ENCODE measurements around the gene PTPRD.
A peak's percentile ranks its signal among the peaks of the same experiment; 100 is the strongest.

The PTPRD gene

DNA sequence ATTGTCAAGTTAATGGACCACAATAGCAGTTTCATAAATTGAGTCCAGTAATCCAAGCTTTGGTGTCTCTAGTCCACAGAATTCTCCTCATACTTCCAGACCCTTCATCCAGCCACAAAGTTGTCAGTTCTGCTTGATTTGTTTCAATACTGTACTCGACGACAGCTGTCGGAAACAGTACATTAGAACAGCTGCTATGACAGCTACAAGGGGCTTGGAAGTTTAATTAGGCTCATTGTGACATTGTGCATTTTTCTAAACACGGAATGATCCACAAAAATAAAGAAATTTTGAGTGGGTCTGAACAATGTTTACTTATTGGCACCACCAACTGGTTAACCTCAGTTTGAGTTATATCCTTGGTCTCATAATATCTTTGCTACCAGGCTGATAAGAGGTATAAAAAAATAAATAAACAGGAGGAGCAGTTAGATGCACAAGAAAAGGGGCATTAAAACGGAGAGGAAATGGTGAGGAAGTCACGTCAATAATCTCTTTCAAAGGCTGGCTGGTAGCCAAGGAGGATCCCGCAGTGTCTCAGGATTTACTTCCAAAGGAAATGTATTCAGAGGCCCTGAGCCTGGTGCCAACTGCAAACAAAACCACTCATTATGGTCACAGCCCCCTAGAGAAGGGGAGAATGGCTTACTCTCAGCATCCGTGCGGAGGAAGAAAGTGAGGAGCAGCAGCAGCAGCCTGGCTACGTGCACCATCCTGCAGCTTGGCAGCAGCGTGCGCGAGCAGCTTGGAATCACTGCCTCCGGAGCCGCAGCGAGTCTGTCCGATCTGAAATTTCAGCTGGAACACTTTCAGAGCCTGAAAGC, 1879.5 kb downstream of the PTPRD start:
- peak; percentile 46 for DNase-seq

DNA sequence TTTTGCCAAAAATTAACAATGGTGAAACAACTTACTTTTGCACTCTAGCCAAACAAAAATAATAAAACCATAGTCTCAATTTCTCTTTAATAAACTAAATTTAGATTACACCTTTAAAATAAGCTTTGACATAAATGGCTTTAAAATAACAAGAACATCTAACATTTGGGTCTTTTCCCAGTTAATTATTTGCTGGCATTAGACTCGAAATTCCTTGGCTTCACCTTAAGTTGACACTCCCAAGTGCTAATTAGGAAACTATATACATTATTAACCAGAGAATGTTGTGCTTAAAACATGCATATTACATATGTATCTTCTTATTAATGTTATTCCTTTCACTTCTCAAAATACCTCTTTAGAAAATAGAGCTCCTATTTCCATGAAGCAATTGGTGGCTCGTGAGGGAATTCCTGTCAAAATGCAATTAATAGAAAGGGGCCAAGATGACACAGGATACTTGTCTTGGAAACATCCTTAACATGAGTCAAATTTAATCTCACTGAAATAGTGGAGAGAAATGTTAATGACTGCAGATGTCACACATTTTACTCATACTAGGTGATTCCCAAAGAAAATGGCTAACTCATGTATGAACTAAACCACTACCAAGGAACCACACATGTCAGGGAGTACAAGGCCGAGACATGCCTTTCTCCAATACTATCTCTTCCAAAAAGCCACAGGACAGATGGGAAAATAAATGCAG, 1880.3 kb downstream of the PTPRD start:
- DNase-seq, result no peak

GRCh38 chr9:8730618-8731017, 1882.2 kb downstream of the PTPRD start:
- no peak for DNase-seq

DNA sequence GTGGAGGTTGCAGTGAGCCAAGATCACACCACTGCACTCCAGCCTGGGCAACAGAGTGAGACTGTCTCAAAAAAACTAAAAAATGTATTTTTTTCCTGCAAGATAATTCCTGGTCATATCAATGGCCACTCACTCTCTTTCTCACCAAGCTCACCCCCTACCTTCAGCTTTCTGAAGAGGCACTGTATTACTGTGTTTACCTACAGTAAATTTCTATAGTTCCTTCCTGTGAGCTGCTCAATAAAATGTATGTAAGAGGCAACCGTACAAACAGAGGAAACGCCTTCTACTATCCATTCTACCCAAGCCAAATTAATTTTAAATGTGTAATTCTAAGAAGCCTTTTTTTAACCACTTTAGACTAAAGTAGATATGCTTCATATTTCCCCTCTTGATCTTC, 1883.9 kb downstream of the PTPRD start:
- no peak for DNase-seq

DNA sequence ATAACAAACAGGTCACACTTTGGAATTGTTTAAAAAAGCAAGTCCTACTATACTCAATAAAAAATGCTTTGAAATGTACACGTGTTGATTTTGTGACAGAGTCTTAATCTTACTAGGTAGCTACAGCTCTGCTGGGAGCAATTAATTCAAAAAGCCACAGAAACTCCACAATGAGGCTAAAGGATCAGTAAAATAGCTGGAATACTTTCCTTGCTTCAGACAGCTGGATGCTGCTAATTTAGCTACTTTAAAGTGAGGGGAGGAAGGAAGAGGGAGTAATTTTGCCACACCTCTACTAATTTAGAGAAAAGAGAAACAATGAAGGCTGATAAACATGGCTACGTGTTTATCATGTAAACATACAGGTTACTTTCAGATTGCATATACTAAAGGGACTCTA, 1885.6 kb downstream of the PTPRD start:
- no peak for DNase-seq

GRCh38 chr9:8726692-8727091, 1886.1 kb downstream of the PTPRD start:
- no peak for DNase-seq

DNA sequence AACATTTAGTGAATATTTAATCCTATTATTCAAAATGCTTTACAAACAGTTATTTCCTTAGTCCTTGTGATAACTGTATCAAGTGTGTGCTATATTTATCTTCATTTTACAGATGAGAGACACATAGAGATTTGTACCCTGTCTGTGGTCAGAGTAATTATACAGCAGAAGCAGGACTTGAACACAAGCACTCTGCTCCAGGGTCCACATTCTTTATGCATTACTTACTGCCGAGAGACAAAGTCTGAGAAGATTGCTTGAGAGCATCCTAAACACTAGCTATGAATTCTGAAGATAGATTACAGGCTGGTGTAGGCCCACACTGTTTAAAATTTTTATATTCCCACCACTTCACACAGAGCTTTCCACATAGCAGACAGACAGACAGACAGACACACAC, 1887.2 kb downstream of the PTPRD start:
- no peak for DNase-seq

DNA sequence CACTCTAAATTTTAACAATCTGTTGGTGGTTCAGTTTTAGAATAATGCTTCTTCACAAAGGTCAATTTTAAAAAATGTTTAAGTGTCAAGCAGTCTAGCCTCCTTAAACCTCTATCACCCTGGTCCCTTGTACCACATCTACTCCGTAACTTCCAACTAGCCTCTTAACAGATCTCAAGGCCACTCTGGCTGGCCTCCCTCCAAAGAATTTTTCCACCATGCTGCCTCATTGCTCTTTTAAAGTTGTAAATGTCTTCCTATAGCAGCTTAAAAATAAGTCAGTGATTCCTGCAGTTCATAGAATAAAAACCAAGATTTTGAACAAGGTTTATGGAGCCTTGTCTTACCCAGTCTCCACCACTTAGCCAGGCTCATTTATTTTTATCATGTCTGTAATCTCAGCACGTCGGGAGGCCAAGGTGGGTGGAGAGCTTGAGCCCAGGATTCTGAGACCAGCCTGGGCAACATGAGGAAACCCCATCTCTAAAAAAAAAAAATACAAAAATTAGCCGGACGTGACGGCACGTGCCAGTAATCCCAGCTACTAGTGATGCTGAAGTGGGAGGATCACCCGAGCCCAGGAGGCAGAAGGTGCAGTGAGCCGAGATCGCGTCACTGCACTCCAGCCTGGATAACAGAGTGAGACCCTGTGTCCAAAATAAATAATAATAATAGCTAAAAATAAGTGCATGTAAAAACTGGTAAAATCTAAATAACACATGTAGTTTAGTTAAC, 1888.4 kb downstream of the PTPRD start:
- no peak for DNase-seq

DNA sequence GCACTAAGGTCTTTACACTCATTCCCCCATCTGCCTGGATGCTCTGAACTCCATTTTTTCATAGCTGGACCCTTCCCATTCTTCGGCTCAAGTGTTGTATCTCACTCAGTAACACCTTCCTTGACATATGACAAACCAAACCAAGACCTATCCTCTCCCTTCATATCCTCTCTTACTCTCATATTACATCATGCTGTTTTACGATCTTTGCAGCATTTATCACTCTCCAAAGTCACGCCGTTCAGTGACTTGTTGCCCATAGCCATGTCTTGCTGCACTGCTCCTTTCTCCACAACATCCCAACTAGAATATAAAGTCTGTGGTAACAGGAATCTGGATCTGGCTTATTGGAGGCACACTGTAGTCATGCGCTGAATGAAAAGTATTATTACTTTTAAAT, 1889.6 kb downstream of the PTPRD start:
- no peak for DNase-seq

DNA sequence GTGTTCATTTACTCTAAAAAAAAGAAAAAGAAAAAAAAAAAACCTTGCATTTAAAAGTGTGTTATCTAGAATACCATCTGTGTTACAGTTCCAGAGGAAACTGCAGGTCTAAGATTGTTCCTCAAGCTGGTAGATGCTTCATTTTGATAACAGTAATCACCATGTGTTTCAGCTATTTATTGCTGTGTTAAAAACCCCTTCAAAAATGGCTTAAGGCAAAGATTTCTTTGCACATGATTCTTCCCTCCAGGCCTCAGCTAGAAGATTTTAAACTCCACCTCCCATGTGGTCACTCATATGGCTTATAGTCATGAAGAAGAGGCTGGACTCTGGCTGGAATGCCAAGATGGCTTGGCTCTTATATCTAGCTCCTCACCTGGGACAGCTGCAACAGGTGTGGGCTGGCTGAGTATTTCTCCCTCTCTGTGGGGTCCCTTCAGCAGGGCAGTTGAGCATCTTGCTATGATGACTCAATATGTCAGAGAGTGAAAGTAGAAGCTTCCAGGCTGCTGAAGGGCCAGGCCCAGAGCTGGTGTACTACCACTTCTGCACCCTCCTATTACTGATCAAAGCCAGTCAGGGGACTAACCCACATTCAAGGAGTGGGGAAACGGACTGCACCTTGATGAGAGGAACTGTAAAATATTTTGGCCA, 1892.8 kb downstream of the PTPRD start:
- no peak for DNase-seq

DNA sequence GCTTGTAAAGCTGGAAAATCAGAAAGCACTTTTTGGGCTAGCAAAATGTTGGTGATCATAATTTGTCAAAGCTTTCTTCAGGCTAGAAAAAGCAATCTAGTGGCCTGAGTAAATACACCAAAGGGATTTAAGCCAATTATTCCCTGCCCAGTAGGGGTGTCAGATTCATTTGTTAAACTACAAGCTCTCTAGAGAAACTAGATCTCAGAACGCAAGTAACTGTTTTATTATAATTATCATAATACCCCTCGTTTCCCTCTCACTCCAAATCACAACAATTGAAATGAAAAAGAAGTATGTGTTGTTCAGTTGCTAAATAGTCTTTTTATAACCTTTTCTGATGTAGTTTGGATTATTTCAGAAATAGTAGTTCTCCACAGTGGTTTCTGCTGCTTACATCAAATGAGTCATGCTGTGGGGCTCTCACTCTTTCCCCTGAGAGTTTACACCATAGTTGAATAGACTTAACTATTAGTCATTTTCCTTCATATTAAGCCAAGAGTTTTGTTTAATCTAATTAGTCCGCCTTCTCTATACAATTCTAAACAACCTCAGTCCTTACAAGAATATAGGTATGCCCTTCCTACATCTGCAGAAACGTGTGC, 1894.6 kb downstream of the PTPRD start:
- no peak for DNase-seq

DNA sequence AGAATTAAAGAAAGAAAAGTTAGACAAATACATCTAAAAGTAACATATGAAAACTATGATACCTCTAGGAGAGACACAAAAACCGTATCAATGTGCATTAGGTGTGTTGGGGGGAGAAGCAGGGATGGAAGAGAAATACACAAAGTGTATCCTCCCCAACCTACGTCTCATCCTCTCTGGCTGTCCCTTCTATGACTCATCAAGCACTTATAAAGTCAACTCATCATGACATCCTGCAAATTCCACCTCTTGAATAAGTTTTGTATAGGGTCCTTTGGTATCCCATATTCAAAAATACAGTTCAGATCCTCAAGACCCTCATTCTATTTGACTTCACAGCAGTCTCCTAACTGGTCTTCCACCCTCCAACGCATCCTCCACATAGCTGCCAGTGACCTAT, 1895.7 kb downstream of the PTPRD start:
- no peak for DNase-seq

DNA sequence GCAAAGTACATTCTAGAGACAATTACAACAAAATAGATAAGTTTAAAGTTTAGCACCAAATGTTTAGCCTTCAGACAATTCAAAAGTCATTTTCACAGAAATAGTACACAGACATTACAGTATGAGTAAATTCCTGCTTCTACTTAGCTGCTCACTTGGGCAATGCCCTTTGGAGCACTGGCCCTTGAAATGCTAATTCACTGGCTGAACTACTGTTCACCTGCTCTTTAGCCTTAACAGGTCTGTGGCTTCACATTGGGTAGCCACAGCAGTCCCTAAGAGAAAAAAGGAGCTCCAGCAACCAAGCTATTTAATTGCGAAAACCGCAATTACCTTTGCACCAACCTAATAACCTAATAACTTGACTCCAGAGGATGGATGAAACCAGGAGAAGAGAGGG, 1897.0 kb downstream of the PTPRD start:
- no peak for DNase-seq

GRCh38 chr9:8713811-8714165, 1899.0 kb downstream of the PTPRD start:
- no peak for DNase-seq

DNA sequence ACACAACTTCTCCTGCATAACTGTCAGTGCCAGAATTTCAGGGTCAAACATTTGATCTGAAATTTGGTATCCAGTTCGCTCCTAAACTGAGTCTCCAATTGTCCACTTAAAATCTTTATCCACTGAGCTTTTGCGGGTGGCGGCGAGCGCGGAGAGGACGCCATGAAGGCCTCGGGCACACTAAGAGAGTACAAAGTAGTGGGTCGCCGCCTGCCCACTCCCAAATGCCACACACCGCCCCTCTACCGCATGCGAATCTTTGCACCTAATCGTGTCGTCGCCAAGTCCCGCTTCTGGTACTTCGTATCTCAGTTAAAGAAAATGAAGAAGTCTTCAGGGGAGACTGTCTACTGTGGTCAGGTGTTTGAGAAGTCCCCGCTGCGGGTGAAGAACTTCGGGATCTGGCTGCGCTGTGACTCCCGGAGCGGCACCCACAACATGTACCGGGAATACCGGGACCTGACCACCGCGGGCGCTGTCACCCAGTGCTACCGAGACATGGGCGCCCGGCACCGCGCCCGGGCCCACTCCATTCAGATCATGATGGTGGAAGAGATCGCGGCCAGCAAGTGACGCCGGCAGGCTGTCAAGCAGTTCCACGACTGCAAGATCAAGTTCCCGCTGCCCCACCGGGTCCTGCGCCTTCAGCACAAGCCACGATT, 1899.5 kb downstream of the PTPRD start:
- DNase-seq, result no peak

DNA sequence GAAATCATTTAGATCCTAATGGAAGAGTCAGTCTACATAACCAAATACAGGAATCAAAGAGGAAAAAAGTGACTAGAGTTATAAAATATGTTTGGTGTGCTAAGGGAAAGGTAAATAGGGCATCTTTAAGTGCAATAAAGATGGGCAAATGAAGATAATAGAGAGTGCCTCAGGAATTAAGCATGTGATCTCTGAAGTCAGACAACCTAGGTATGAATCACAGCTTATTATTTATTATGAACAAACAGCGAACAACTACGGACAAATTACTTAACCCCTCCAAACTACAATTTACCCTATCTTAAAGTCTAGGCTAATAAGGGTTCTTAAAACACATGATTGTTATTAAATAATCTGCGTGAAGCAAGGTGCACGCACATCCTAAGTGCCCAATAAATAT, 1903.1 kb downstream of the PTPRD start:
- DNase-seq, result no peak

DNA sequence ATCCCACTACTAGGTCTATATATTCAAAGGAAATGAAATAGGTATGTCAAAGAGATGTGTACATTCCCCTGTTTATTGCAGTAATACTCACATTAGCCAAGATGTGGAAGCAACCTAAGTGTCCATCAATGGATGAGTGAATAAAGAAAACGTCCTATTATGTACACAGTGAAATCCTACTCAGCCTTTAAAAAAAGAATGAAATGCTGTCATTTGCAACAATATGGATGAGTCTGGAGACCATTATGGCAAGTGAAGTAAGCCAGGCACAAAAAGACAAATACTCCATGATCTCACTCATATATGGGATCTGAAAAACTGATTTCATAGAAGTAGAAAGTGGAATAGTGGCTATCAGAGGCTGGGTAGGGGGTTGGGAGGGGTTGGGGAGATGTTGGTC, 1904.1 kb downstream of the PTPRD start:
- no peak for DNase-seq

GRCh38 chr9:8706998-8707397, 1905.8 kb downstream of the PTPRD start:
- no peak for DNase-seq

- no peak for DNase-seq
Observed at GRCh38 chr9:8706531-8706930, 1906.3 kb downstream of the PTPRD start.

GRCh38 chr9:8705861-8706260, 1906.9 kb downstream of the PTPRD start:
- no peak for DNase-seq

- DNase-seq, result no peak
Observed at GRCh38 chr9:8703904-8704303, 1908.9 kb downstream of the PTPRD start.

- DNase-seq, result no peak
Observed at GRCh38 chr9:8701904-8702303, 1910.9 kb downstream of the PTPRD start.
